Measurements from ENCODE around the gene USP40. TPM values are rescaled to one million over a fixed set of nuclear protein-coding genes. Genes with fewer than 3 reads are reported as not detected.

Gene USP40
- total and polyA plus RNA-seq, 9 of the 15 experiments (the other 6 are each of a cell fraction or from before 2014, with no cell fraction given): 5.5 to 15.0 (median 9.3) TPM

DNA sequence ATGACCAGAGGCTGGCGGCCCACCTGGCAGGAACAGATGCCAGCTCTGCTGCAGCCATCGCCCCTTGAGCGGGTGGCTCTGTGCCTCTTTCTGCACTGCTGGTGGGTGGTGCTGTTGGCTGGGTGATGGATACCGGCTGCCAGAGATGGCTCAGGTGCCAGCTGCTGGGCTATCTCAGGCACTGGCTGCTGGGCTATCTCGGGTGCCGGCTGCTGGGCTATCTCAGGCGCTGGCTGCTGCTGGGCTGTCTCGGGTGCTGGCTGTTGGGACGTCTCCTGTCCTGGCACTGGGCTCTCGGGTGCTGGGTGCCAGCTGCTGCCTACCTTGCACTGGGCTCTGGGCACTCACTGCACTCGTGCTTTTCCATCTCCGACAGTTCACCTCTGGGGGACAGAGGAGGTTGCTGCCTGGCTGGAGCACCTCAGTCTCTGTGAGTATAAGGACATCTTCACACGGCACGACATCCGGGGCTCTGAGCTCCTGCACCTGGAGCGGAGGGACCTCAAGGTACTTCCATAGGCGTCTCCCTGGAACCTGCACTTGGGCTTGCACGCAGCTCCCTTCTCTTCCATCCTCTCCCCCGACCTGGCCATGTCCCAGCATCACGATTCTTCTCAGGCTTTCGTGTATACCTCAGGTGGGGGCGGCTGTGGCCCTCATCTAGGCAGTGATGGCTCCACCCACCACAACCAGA is 98.4 kb downstream of the USP40 start:
- Histone ChIP-seq H4K20me1 (replicated peaks; ENCODE audit: control insufficient read depth, insufficient read depth, low read length) (no peaks in the 10 kb centered on the region), H3K79me2 (ENCODE audit: control insufficient read depth, insufficient read depth, low read length) (no peaks in the 10 kb centered on the region), H3K4me3 (no peak overlapping the region), H3K9me3 (replicated peaks; ENCODE audit: control insufficient read depth, insufficient read depth, low read depth, low read length) (no peaks in the 10 kb centered on the region), H3K36me3 (ENCODE audit: control insufficient read depth, insufficient read depth, low read length) (peaks cover 32% of the 10 kb centered on the region; the same call in 2 of the 3 replicates), H2AFZ (ENCODE audit: low read depth, low read length) (no peak overlapping the region), H3K4me2 (ENCODE audit: insufficient read depth, low read length) (no peak overlapping the region), H3K4me1 (replicated peaks in 1 of 2; ENCODE audit: control insufficient read depth in 2 of 2, insufficient read depth in 2 of 2, low read length in 2 of 2) (peaks cover 2 to 26% of the 10 kb centered on the region in 2 experiments; a peak in 3 of 5 replicates), H3K9me1 (ENCODE audit: control insufficient read depth, insufficient read depth, low read length) (no peaks in the 10 kb centered on the region), H3K27ac (ENCODE audit: extremely low read depth, low read depth, low read length) (no peak overlapping the region), H3K27me3 (ENCODE audit: control insufficient read depth in 2 of 2, insufficient read depth in 2 of 2, low read length in 2 of 2) (no peaks in the 10 kb centered on the region), H3K9ac (ENCODE audit: insufficient read depth in 1 of 2, low read depth in 2 of 2, low read length in 2 of 2) (no peak overlapping the region)
- DNase-seq (ENCODE audit: extremely low read depth in 1 of 4, low spot score in 3 of 4) (no peak), FAIRE-seq (no peak), ATAC-seq (no peak)
- ChIA-PET POLR2A (interaction anchor here (1.0 kb wide), 1 partner anchor 12 kb away, joined by 5 read pairs; no protein-coding TSS in a partner anchor), CTCF (ENCODE audit: low intra/inter-chr PET ratio) (no interaction called here)
- BruUV-seq (replicated peaks): no TSS peak
- TF ChIP-seq, protein P1, sequence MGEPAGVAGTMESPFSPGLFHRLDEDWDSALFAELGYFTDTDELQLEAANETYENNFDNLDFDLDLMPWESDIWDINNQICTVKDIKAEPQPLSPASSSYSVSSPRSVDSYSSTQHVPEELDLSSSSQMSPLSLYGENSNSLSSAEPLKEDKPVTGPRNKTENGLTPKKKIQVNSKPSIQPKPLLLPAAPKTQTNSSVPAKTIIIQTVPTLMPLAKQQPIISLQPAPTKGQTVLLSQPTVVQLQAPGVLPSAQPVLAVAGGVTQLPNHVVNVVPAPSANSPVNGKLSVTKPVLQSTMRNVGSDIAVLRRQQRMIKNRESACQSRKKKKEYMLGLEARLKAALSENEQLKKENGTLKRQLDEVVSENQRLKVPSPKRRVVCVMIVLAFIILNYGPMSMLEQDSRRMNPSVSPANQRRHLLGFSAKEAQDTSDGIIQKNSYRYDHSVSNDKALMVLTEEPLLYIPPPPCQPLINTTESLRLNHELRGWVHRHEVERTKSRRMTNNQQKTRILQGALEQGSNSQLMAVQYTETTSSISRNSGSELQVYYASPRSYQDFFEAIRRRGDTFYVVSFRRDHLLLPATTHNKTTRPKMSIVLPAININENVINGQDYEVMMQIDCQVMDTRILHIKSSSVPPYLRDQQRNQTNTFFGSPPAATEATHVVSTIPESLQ (CRISPR knock-in tag; IDR thresholded peaks at IDR 0.05): no peak
- TF ChIP-seq MAFF (IDR thresholded peaks at IDR 0.05; ENCODE audit: low read length): no peak
- TF ChIP-seq SRSF1 (IDR thresholded peaks at IDR 0.05; ENCODE audit: low read depth, low read length): no peak
- TF ChIP-seq, protein P2, sequence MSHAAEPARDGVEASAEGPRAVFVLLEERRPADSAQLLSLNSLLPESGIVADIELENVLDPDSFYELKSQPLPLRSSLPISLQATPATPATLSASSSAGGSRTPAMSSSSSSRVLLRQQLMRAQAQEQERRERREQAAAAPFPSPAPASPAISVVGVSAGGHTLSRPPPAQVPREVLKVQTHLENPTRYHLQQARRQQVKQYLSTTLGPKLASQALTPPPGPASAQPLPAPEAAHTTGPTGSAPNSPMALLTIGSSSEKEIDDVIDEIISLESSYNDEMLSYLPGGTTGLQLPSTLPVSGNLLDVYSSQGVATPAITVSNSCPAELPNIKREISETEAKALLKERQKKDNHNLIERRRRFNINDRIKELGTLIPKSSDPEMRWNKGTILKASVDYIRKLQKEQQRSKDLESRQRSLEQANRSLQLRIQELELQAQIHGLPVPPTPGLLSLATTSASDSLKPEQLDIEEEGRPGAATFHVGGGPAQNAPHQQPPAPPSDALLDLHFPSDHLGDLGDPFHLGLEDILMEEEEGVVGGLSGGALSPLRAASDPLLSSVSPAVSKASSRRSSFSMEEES (CRISPR knock-in tag; IDR thresholded peaks at IDR 0.05): no peak
- no peak for TF ChIP-seq NEUROD1 (IDR thresholded peaks at IDR 0.05; ENCODE audit: borderline replicate concordance, low read depth, low read length, partially characterized antibody)
- TF ChIP-seq ESRRA (IDR thresholded peaks at IDR 0.05; ENCODE audit: borderline replicate concordance, low read depth): no peak
- TF ChIP-seq MEF2D (tag; conservative IDR thresholded peaks at IDR 0.05; ENCODE audit: low read depth): no peak
- TF ChIP-seq TCF3 (CRISPR knock-in tag; IDR thresholded peaks at IDR 0.05): no peak
- TF ChIP-seq, protein P3, sequence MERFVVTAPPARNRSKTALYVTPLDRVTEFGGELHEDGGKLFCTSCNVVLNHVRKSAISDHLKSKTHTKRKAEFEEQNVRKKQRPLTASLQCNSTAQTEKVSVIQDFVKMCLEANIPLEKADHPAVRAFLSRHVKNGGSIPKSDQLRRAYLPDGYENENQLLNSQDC (CRISPR knock-in tag; IDR thresholded peaks at IDR 0.05): no peak
- intact Hi-C loops (cut with micrococcal nuclease): no loop called here
- in situ Hi-C loops (cut with MboI): no loop called here
- WGBS (ENCODE audit: insufficient coverage, low coverage, missing lambda C conversion rate): 88% methylated on average over 16 of the region's 22 CpGs
